ENCODE measurements around the gene CST9.

DNA sequence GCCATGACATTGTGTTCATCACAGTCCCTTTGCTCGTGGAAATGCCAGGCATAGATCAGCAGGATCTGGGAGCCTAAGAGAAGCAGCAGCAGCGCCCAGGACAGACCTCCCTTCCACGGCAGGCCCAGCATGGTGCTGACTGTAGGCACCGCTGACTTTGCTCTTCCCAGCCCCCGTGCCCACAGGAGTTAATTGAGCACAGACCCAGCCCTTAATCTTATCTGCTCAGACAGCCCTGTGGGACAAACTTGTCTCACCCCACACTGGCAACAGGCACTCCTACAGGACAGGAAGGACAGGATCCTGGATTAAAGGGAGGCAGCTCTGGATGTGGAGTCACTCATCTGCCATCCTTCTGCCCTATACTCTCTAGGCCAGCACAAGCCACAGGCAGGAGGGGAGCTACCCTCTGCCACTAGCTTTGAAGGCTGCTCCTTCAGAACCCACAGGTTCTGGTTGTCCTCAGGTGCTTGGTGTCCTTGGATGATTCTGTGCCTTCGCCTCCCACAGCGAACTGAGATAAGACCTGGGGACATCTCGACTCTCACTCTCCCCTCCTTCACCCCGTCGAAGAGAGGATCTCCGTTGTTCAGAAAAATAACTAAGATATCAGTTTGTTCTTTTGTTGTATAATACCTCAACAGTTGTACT is 37.3 kb downstream of the CST9 start, which contains the start of gene CST9L:
- TF ChIP-seq CTCF (CRISPR knock-in tag; IDR thresholded peaks at IDR 0.05) (no peak), CHD4 (IDR thresholded peaks at IDR 0.05; ENCODE audit: borderline replicate concordance, low read length) (no peak), JUNB (CRISPR knock-in tag; IDR thresholded peaks at IDR 0.05; ENCODE audit: borderline replicate concordance) (no peak), ZFP62 (CRISPR knock-in tag; IDR thresholded peaks at IDR 0.05) (no peak), PHF8 (CRISPR knock-in tag; IDR thresholded peaks at IDR 0.05) (no peak)

Measured in HepG2 (cell line).